K562 (cell line): ENCODE results near the gene DACT3. TPM values are rescaled to one million over a fixed set of nuclear protein-coding genes. Genes with fewer than 3 reads are reported as not detected.

ENCODE experiments used
- ATF3 ChIP-seq, 2 experiments: fragments of 450-650 bp in 1 of 2; sonication (generic) in 1 of 2; formaldehyde crosslinking in 1 of 2; IDR thresholded peaks in 1 of 2; conservative IDR thresholded peaks in 1 of 2; 2 replicates each; pipeline versions ENCODE4 v1.6.1 to v1.8.1; 2016 to 2023; ENCODE audit warnings: mild to moderate bottlenecking in 2 of 2, moderate library complexity in 2 of 2, inconsistent platforms in 1 of 2, missing genetic modification reagents in 1 of 2
- BCOR ChIP-seq: fragments of 450-650 bp; IDR thresholded peaks from 2 replicates; pipeline ENCODE4 v1.6.1; 2016
- CEBPG ChIP-seq, 3 experiments: fragments of 200-800 bp in 1 of 3; sonication (Bioruptor generic) in 1 of 3; sonication (generic) in 1 of 3; formaldehyde crosslinking in 1 of 3; IDR thresholded peaks in 2 of 3; conservative IDR thresholded peaks in 1 of 3; 2 replicates each; pipeline versions ENCODE4 v1.6.1 to v1.8.0; 2016 to 2022; ENCODE audit warnings: missing compliant biosample characterization in 2 of 3, missing genetic modification characterization in 2 of 3, mild to moderate bottlenecking in 1 of 3, missing genetic modification reagents in 1 of 3
- DEAF1 ChIP-seq: fragments of 450-650 bp; formaldehyde crosslinking; IDR thresholded peaks from 2 replicates; pipeline ENCODE4 v1.4.0; 2020; ENCODE audit warnings: mild to moderate bottlenecking, moderate library complexity
- FOXJ2 ChIP-seq: fragments of 200-800 bp; sonication (Bioruptor generic); IDR thresholded peaks from 2 replicates; pipeline ENCODE4 v1.6.1; 2016; ENCODE audit warnings: missing genetic modification characterization, missing compliant biosample characterization
- HDAC6 ChIP-seq: IDR thresholded peaks from 2 replicates; pipeline ENCODE4 v1.6.1; 2012; ENCODE audit warnings: low read depth, mild to moderate bottlenecking, control low read depth, inconsistent platforms, low read length, moderate library complexity
- IRF9 ChIP-seq: fragments of 450-650 bp; IDR thresholded peaks from 2 replicates; pipeline ENCODE4 v1.6.1; 2016; ENCODE audit warnings: missing biosample characterization, missing genetic modification characterization
- KDM1A ChIP-seq, 2 experiments: fragments of 450-650 bp; IDR thresholded peaks; 2 replicates each; pipeline ENCODE4 v1.6.1; 2016; ENCODE audit warnings: mild to moderate bottlenecking in 2 of 2
- MAX ChIP-seq: sonication (generic); formaldehyde crosslinking; IDR thresholded peaks from 2 replicates; pipeline ENCODE4 v1.9.0; 2022; ENCODE audit warnings: mild to moderate bottlenecking, missing genetic modification reagents
- MCM3 ChIP-seq: fragments of 450-650 bp; IDR thresholded peaks from 2 replicates; pipeline ENCODE4 v1.6.1; 2016
- NFATC3 ChIP-seq: fragments of 450-650 bp; IDR thresholded peaks from 2 replicates; pipeline ENCODE4 v1.6.1; 2017; ENCODE audit warnings: mild to moderate bottlenecking
- NKRF ChIP-seq: fragments of 450-650 bp; IDR thresholded peaks from 2 replicates; pipeline ENCODE4 v1.6.1; 2016; ENCODE audit warnings: borderline replicate concordance
- RBM15 ChIP-seq: fragments of 200-400 bp; formaldehyde crosslinking; IDR thresholded peaks from 2 replicates; pipeline ENCODE4 v1.6.1; 2018; ENCODE audit warnings: mild to moderate bottlenecking, low read length, moderate library complexity; ENCODE audit not compliant: insufficient read depth
- RFX5 ChIP-seq: IDR thresholded peaks from 2 replicates; pipeline ENCODE4 v1.6.1; 2011; ENCODE audit warnings: low read depth, mild to moderate bottlenecking, improper control_type of control experiment, low read length
- ZHX1 ChIP-seq: fragments of 150-350 bp; conservative IDR thresholded peaks from 2 replicates; pipeline ENCODE4 v1.6.1; 2014; ENCODE audit warnings: low read length
- ZKSCAN1 ChIP-seq: fragments of 150-350 bp; IDR thresholded peaks from 2 replicates; pipeline ENCODE4 v1.6.1; 2016; ENCODE audit warnings: low read depth, low read length
- ZNF311 ChIP-seq: fragments of 250-450 bp; sonication (Bioruptor Pico); IDR thresholded peaks from 2 replicates; pipeline ENCODE4 v1.4.0; 2020; ENCODE audit warnings: mild to moderate bottlenecking, moderate library complexity
- ZNF445 ChIP-seq: fragments of 250-450 bp; sonication (Bioruptor Pico); IDR thresholded peaks from 2 replicates; pipeline ENCODE4 v1.4.0; 2020; ENCODE audit warnings: low read depth, mild to moderate bottlenecking, moderate library complexity
- ZSCAN32 ChIP-seq: fragments of 450-650 bp; formaldehyde crosslinking; IDR thresholded peaks from 2 replicates; pipeline ENCODE4 v1.4.0; 2020; ENCODE audit warnings: mild to moderate bottlenecking, moderate library complexity
- polyA plus RNA-seq, 8 experiments: library from polyadenylated mRNA; depleted of rRNA in 4 of 8; stranded (reverse) in 5 of 8; unstranded in 3 of 8; fragments of >200 nt; fragmentation: Nextera tagmentation in 2 of 8; fragmentation: Illumina TruSeq in 1 of 8; extraction: Ambion mirVana in 2 of 8; extraction: Trizol in 1 of 8; gene quantifications; 2 replicates each; pipeline versions ENCODE4 v1.2.1 to v1.2.3, GENCODE V29; 2011 to 2014; ENCODE audit warnings: inconsistent platforms in 1 of 8, missing spikeins in 1 of 8
- total RNA-seq, 7 experiments: library from RNA; depleted of rRNA in 6 of 7; stranded (reverse); fragments of >200 nt in 6 of 7; fragmentation: Illumina TruSeq in 2 of 7; extraction: Trizol in 2 of 7; gene quantifications; 2 replicates each; pipeline versions ENCODE4 v1.2.1 to v1.2.3, GENCODE V29; 2011 to 2021; ENCODE audit warnings: low replicate concordance in 1 of 7

The DACT3 gene
- total and polyA plus RNA-seq, 9 of the 15 experiments (the other 6 are each of a cell fraction or from before 2014, with no cell fraction given), result 0.67 to 6.5 (median 3.5) TPM

- TF ChIP-seq ZHX1, result no peak
- TF ChIP-seq RFX5, result no peak
- TF ChIP-seq ATF3 (IDR thresholded peaks at IDR 0.05), result no peak
- no peak for TF ChIP-seq ATF3 (CRISPR knock-in tag; conservative IDR thresholded peaks at IDR 0.05)
- no peak for TF ChIP-seq NKRF
- no peak for TF ChIP-seq ZSCAN32 (CRISPR knock-in tag)
- TF ChIP-seq ZNF311, result no peak
- TF ChIP-seq RBM15, result no peak
- no peak for TF ChIP-seq MCM3
- no peak for TF ChIP-seq FOXJ2 (tag)
- no peak for TF ChIP-seq NFATC3
- no peak for TF ChIP-seq ZKSCAN1
- TF ChIP-seq ZNF445 (CRISPR knock-in tag), result no peak
- TF ChIP-seq HDAC6, result no peak
- TF ChIP-seq CEBPG (CRISPR knock-in tag; IDR thresholded peaks at IDR 0.05), result peak; percentile 19; the same call in 1 of the 2 replicates
- no peak for TF ChIP-seq CEBPG (tag; conservative IDR thresholded peaks at IDR 0.05 in 1 of 2, IDR thresholded peaks at IDR 0.05 in 1 of 2)
- 0 out of 2 replicates have a peak, but pooled peaks have one; percentile 36 for TF ChIP-seq MAX (CRISPR knock-in tag)
- peak; percentile 58; the same call in 1 of the 2 replicates for TF ChIP-seq BCOR
- 0 out of 4 replicates have a peak, but pooled peaks of 1 of the 2 experiments have one; percentile 26 for TF ChIP-seq KDM1A (IDR thresholded peaks at IDR 0.05)
- TF ChIP-seq DEAF1 (CRISPR knock-in tag), result no peak
- TF ChIP-seq IRF9 (tag), result no peak
These were observed 30.3 kb downstream of the DACT3 start (continued) for GRCh38 chr19:46630586-46631205.
